Astrocyte (in vitro differentiated cells and primary cell): ENCODE measurements around the gene SURF4.

Experiments
- EZH2 ChIP-seq: IDR thresholded peaks from 2 replicates; pipeline ENCODE4 v1.6.1; 2012; ENCODE audit warnings: mild to moderate bottlenecking, low read length, inconsistent platforms; ENCODE audit not compliant: insufficient read depth
- TF ChIP-seq, protein P1 (sequence below): IDR thresholded peaks from 2 replicates; pipeline ENCODE4 v1.5.1; 2011; ENCODE audit warnings: low read depth, mild to moderate bottlenecking, inconsistent platforms, low read length, moderate library complexity; ENCODE audit not compliant: insufficient read depth

DNA sequence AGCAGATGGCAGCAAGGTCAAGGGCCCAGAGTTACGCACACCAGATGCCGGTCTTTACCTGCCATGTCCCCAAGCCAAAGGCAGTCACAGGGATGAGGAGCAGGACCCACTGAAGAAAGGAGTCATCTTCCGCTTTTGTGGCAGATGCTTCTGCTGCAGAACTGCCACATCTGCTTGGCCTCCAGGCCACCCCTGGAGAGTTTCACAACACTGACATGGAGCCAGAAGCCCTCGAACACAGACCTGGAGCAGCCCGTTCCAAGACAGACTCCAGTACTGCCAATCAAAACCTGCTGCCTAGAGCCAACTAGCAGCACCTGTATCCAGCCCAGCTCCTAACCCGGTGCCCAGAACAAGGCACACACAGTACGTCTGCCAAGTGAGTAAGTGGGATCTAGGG, 21.1 kb downstream of the SURF4 start:
- TF ChIP-seq, protein P1, sequence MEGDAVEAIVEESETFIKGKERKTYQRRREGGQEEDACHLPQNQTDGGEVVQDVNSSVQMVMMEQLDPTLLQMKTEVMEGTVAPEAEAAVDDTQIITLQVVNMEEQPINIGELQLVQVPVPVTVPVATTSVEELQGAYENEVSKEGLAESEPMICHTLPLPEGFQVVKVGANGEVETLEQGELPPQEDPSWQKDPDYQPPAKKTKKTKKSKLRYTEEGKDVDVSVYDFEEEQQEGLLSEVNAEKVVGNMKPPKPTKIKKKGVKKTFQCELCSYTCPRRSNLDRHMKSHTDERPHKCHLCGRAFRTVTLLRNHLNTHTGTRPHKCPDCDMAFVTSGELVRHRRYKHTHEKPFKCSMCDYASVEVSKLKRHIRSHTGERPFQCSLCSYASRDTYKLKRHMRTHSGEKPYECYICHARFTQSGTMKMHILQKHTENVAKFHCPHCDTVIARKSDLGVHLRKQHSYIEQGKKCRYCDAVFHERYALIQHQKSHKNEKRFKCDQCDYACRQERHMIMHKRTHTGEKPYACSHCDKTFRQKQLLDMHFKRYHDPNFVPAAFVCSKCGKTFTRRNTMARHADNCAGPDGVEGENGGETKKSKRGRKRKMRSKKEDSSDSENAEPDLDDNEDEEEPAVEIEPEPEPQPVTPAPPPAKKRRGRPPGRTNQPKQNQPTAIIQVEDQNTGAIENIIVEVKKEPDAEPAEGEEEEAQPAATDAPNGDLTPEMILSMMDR = no peak
- no peak for TF ChIP-seq EZH2
